SH-SY5Y (cell line): Measurements from ENCODE around the gene CYB5RL.

ENCODE experiments used
- GATA2 ChIP-seq: IDR thresholded peaks from 2 replicates; pipeline ENCODE4 v1.6.1; 2011; ENCODE audit warnings: mild to moderate bottlenecking, low read depth, low read length
- GATA3 ChIP-seq: IDR thresholded peaks from 2 replicates; pipeline ENCODE4 v1.6.1; 2011; ENCODE audit warnings: low read depth, mild to moderate bottlenecking, low read length, moderate library complexity

The CYB5RL gene

GRCh38 chr1:54220004-54220811, 20.4 kb upstream of the CYB5RL start:
- no peak for TF ChIP-seq GATA2
- no peak for TF ChIP-seq GATA3

GRCh38 chr1:54219688-54220003, 19.8 kb upstream of the CYB5RL start:
- no peak for TF ChIP-seq GATA2
- no peak for TF ChIP-seq GATA3

- TF ChIP-seq GATA3: no peak
- no peak for TF ChIP-seq GATA2
Measured at GRCh38 chr1:54218883-54219687, 19.3 kb upstream of the CYB5RL start.

- TF ChIP-seq GATA3 (no peak), GATA2 (no peak)
Measured at GRCh38 chr1:54215523-54215922, 15.7 kb upstream of the CYB5RL start.

- no peak for TF ChIP-seq GATA2
- no peak for TF ChIP-seq GATA3
Measured at GRCh38 chr1:54212872-54213271, 13.0 kb upstream of the CYB5RL start.

- TF ChIP-seq GATA2 (no peak), GATA3 (no peak)
Measured at GRCh38 chr1:54207287-54207686, 7.5 kb upstream of the CYB5RL start.

- TF ChIP-seq GATA2: no peak
- TF ChIP-seq GATA3: no peak
Measured at GRCh38 chr1:54204199-54204598, 4.4 kb upstream of the CYB5RL start.

- TF ChIP-seq GATA2: no peak
- TF ChIP-seq GATA3: no peak
Measured at GRCh38 chr1:54200519-54200997, 728 bp upstream of the CYB5RL start.

- TF ChIP-seq GATA3 (no peak), GATA2 (no peak)
Measured at GRCh38 chr1:54199151-54199764, 572 bp downstream of the CYB5RL start.

GRCh38 chr1:54193453-54193852, 6.4 kb downstream of the CYB5RL start:
- TF ChIP-seq GATA2 (no peak), GATA3 (no peak)

GRCh38 chr1:54191525-54191924, 8.3 kb downstream of the CYB5RL start:
- no peak for TF ChIP-seq GATA2
- no peak for TF ChIP-seq GATA3

- TF ChIP-seq GATA3: no peak
- no peak for TF ChIP-seq GATA2
Measured at GRCh38 chr1:54190526-54190925, 9.3 kb downstream of the CYB5RL start.

- TF ChIP-seq GATA3 (no peak), GATA2 (no peak)
Measured at GRCh38 chr1:54188291-54188690, 11.5 kb downstream of the CYB5RL start.

GRCh38 chr1:54186056-54186455, 13.8 kb downstream of the CYB5RL start:
- TF ChIP-seq GATA2 (no peak), GATA3 (no peak)

- TF ChIP-seq GATA2 (no peak), GATA3 (no peak)
Measured at GRCh38 chr1:54180701-54181360, 19.0 kb downstream of the CYB5RL start.
